ENCODE results near the gene VANGL2. TPM values are rescaled to one million over a fixed set of nuclear protein-coding genes. Genes with fewer than 3 reads are reported as not detected.

Gene VANGL2
- total RNA-seq, 1 donor from 2014 or later, result 2.1 TPM

GRCh38 chr1:160408864-160409263, 8.5 kb downstream of the VANGL2 start:
- no peaks in the 10 kb centered on the region for H3K27me3 ChIP-seq (ENCODE audit: low read depth)
- TF ChIP-seq CTCF (IDR thresholded peaks at IDR 0.05; ENCODE audit: borderline replicate concordance), result no peak
- H3K4me3 ChIP-seq, result no peak overlapping the region
- H3K9me3 ChIP-seq (replicated peaks), result no peaks in the 10 kb centered on the region
- H3K4me1 ChIP-seq, result peaks cover 15% of the 10 kb centered on the region
- DNase-seq, result no peak
- intact Hi-C loops (cut with micrococcal nuclease), result no loop called here
- no peak overlapping the region for H3K27ac ChIP-seq (replicated peaks)
- H3K36me3 ChIP-seq, result no peaks in the 10 kb centered on the region

GRCh38 chr1:160409486-160409885, 9.1 kb downstream of the VANGL2 start:
- Histone ChIP-seq H3K27me3 (ENCODE audit: low read depth) (no peaks in the 10 kb centered on the region), H3K9me3 (replicated peaks) (no peaks in the 10 kb centered on the region), H3K36me3 (no peaks in the 10 kb centered on the region), H3K4me1 (peaks cover 9% of the 10 kb centered on the region), H3K27ac (replicated peaks) (no peak overlapping the region), H3K4me3 (no peak overlapping the region)
- no peak for TF ChIP-seq CTCF (IDR thresholded peaks at IDR 0.05; ENCODE audit: borderline replicate concordance)
- no peak for DNase-seq
- intact Hi-C loops (cut with micrococcal nuclease), result no loop called here

GRCh38 chr1:160410406-160411005, 10.1 kb downstream of the VANGL2 start:
- Histone ChIP-seq H3K4me1 (peaks cover 3% of the 10 kb centered on the region), H3K27ac (replicated peaks) (no peak overlapping the region), H3K4me3 (no peak overlapping the region)

GRCh38 chr1:160411271-160412027, 11.1 kb downstream of the VANGL2 start:
- Histone ChIP-seq H3K9me3 (replicated peaks) (no peaks in the 10 kb centered on the region), H3K36me3 (no peaks in the 10 kb centered on the region), H3K27me3 (ENCODE audit: low read depth) (no peaks in the 10 kb centered on the region), H3K4me3 (no peak overlapping the region), H3K4me1 (peaks cover 3% of the 10 kb centered on the region), H3K27ac (replicated peaks) (no peak overlapping the region)
- intact Hi-C loops (cut with micrococcal nuclease), result no loop called here
- DNase-seq, result no peak
- no peak for TF ChIP-seq CTCF (IDR thresholded peaks at IDR 0.05; ENCODE audit: borderline replicate concordance)

More at GRCh38 chr1:160410406-160411005, 10.1 kb downstream of the VANGL2 start:
- no peak for TF ChIP-seq CTCF (IDR thresholded peaks at IDR 0.05; ENCODE audit: borderline replicate concordance)
- no peak for DNase-seq
- H3K9me3 ChIP-seq (replicated peaks), result no peaks in the 10 kb centered on the region
- intact Hi-C loops (cut with micrococcal nuclease), result no loop called here
- no peaks in the 10 kb centered on the region for H3K27me3 ChIP-seq (ENCODE audit: low read depth)
- H3K36me3 ChIP-seq, result no peaks in the 10 kb centered on the region

- no peaks in the 10 kb centered on the region for H3K9me3 ChIP-seq (replicated peaks)
- TF ChIP-seq CTCF (IDR thresholded peaks at IDR 0.05; ENCODE audit: borderline replicate concordance), result no peak
- peaks cover 3% of the 10 kb centered on the region for H3K4me1 ChIP-seq
- H3K4me3 ChIP-seq, result no peak overlapping the region
- no peak for DNase-seq
- intact Hi-C loops (cut with micrococcal nuclease), result no loop called here
- H3K36me3 ChIP-seq, result no peaks in the 10 kb centered on the region
- no peak overlapping the region for H3K27ac ChIP-seq (replicated peaks)
- no peaks in the 10 kb centered on the region for H3K27me3 ChIP-seq (ENCODE audit: low read depth)
These were observed 11.6 kb downstream of the VANGL2 start for GRCh38 chr1:160412028-160412362.
